ENCODE data around the gene LARP4.

Gene LARP4

GRCh38 chr12:50394469-50395029 lies 6.1 kb upstream of the LARP4 start:
- DNase-seq, result no peak
- H3K27me3 ChIP-seq, result no peaks in the 10 kb centered on the region
- peaks cover 0 to 12% (median 5%) of the 10 kb centered on the region in 4 donors for H3K4me1 ChIP-seq
- H3K27ac ChIP-seq, result no peak overlapping the region
- intact Hi-C loops (cut with DNase I; ENCODE audit: low total_unique reads), result no loop called here
- no peak overlapping the region for H3K4me3 ChIP-seq
- no peak for TF ChIP-seq CTCF (IDR thresholded peaks at IDR 0.05)
- H3K9me3 ChIP-seq, result no peaks in the 10 kb centered on the region
- no peaks in the 10 kb centered on the region for H3K36me3 ChIP-seq

- intact Hi-C loops (cut with DNase I; ENCODE audit: low total_unique reads), result no loop called here
Measured at GRCh38 chr12:50397117-50397650, 3.5 kb upstream of the LARP4 start.

GRCh38 chr12:50398931-50399330 lies 1.8 kb upstream of the LARP4 start:
- Histone ChIP-seq H3K27ac (no peak overlapping the region), H3K4me3 (no peak overlapping the region), H3K36me3 (no peaks in the 10 kb centered on the region), H3K9me3 (no peaks in the 10 kb centered on the region), H3K27me3 (no peaks in the 10 kb centered on the region), H3K4me1 (peaks cover 0 to 18% (median 12%) of the 10 kb centered on the region in 4 donors)
- intact Hi-C loops (cut with DNase I; ENCODE audit: low total_unique reads), result no loop called here
- TF ChIP-seq CTCF (IDR thresholded peaks at IDR 0.05), result no peak
- no peak for DNase-seq

More at GRCh38 chr12:50397117-50397650, 3.5 kb upstream of the LARP4 start:
- TF ChIP-seq CTCF (IDR thresholded peaks at IDR 0.05), result no peak
- Histone ChIP-seq H3K27me3 (no peaks in the 10 kb centered on the region), H3K9me3 (no peaks in the 10 kb centered on the region), H3K36me3 (no peaks in the 10 kb centered on the region), H3K4me1 (peaks cover 0 to under 1% (median 0%) of the 10 kb centered on the region in 4 donors), H3K27ac (no peak overlapping the region), H3K4me3 (no peak overlapping the region)
- DNase-seq, result no peak

GRCh38 chr12:50400104-50400637 lies 514 bp upstream of the LARP4 start:
- Histone ChIP-seq H3K9me3 (no peaks in the 10 kb centered on the region), H3K4me1 (peaks cover 0 to 28% (median 14%) of the 10 kb centered on the region in 4 donors), H3K36me3 (no peaks in the 10 kb centered on the region), H3K4me3 (peak overlapping the region; percentile 78 to 83), H3K27me3 (no peaks in the 10 kb centered on the region), H3K27ac (peak overlapping the region; percentile 87 to 89)
- TF ChIP-seq CTCF (IDR thresholded peaks at IDR 0.05), result no peak
- intact Hi-C loops (cut with DNase I; ENCODE audit: low total_unique reads), result no loop called here
- no peak for DNase-seq

- Histone ChIP-seq H3K4me3 (peak overlapping the region; percentile 78 to 83), H3K9me3 (no peaks in the 10 kb centered on the region), H3K4me1 (peaks cover 0 to 28% (median 14%) of the 10 kb centered on the region in 4 donors), H3K27ac (peak overlapping the region; percentile 87 to 89), H3K27me3 (no peaks in the 10 kb centered on the region), H3K36me3 (no peaks in the 10 kb centered on the region)
- intact Hi-C loops (cut with DNase I; ENCODE audit: low total_unique reads), result no loop called here
- peak in 1 of 2 donors; percentile 58 for DNase-seq
- TF ChIP-seq CTCF (IDR thresholded peaks at IDR 0.05), result no peak
Measured at GRCh38 chr12:50401500-50402081, 906 bp downstream of the LARP4 start.
